ENCODE data around the gene USPL1.

GRCh38 chr13:30607908-30608307 lies 9.8 kb upstream of the USPL1 start:
- TF ChIP-seq, protein P1, sequence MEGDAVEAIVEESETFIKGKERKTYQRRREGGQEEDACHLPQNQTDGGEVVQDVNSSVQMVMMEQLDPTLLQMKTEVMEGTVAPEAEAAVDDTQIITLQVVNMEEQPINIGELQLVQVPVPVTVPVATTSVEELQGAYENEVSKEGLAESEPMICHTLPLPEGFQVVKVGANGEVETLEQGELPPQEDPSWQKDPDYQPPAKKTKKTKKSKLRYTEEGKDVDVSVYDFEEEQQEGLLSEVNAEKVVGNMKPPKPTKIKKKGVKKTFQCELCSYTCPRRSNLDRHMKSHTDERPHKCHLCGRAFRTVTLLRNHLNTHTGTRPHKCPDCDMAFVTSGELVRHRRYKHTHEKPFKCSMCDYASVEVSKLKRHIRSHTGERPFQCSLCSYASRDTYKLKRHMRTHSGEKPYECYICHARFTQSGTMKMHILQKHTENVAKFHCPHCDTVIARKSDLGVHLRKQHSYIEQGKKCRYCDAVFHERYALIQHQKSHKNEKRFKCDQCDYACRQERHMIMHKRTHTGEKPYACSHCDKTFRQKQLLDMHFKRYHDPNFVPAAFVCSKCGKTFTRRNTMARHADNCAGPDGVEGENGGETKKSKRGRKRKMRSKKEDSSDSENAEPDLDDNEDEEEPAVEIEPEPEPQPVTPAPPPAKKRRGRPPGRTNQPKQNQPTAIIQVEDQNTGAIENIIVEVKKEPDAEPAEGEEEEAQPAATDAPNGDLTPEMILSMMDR (IDR thresholded peaks at IDR 0.05) = no peak
- no peak for TF ChIP-seq POLR2AphosphoS5 (IDR thresholded peaks at IDR 0.05)
